Measurements from ENCODE around the gene CELSR1.

DNA sequence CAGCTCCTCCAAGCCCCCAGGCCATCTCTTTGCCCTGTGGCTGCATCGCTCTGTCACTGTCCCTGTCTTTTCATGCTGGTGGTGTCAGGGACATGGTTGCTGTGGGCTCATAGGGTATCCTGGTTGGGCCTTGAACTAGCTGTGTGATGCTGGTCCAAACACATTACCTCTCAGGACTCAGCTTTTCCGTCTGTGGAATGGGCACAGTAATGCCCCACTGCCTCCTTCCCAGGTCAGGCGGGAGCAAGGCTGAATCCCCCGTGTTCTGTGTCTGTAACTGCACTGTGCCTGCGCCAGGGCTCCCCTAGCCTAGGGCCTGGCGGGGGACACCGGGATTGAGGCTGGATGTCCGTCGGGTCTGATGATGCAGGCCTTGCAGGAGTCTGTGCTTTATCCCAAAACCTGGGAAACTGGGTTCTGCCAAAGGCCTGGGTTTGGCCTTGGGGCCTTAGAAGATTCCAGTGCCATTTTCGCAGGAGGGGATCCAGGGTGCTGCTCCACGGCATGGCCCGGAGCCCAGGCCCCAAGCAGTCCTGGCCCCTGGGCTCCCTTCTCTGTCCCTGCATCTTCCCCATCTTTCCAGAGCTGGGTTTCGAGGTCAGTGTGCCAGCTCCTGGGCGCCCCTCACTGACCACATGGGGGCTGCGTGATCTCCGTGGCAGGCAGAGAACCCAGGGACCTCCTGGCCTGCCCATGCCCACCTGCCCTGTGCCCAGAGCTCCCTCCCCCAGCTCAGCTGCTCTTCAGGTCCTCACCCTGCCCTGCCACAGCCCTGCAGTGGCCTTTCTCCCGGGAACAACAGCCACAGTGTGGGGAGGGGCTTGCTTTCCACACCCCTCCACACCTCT is 32.7 kb upstream of the CELSR1 start:
- no peak for TF ChIP-seq POLR2A (IDR thresholded peaks at IDR 0.05)
- TF ChIP-seq, protein P1, sequence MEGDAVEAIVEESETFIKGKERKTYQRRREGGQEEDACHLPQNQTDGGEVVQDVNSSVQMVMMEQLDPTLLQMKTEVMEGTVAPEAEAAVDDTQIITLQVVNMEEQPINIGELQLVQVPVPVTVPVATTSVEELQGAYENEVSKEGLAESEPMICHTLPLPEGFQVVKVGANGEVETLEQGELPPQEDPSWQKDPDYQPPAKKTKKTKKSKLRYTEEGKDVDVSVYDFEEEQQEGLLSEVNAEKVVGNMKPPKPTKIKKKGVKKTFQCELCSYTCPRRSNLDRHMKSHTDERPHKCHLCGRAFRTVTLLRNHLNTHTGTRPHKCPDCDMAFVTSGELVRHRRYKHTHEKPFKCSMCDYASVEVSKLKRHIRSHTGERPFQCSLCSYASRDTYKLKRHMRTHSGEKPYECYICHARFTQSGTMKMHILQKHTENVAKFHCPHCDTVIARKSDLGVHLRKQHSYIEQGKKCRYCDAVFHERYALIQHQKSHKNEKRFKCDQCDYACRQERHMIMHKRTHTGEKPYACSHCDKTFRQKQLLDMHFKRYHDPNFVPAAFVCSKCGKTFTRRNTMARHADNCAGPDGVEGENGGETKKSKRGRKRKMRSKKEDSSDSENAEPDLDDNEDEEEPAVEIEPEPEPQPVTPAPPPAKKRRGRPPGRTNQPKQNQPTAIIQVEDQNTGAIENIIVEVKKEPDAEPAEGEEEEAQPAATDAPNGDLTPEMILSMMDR (IDR thresholded peaks at IDR 0.05): no peak

Measured in ovary (tissue), 3 donors.